Astrocyte of the cerebellum (primary cell): ENCODE results near the gene PAGR1.

Source experiments
- DNase-seq: peaks from one replicate; pipeline ENCODE4 v3.0.0-alpha.2; 2011; ENCODE audit warnings: low read depth
- H3K4me3 ChIP-seq: 2 replicates; pipeline ENCODE4 v1.5.1; 2011; ENCODE audit warnings: mild to moderate bottlenecking, low read depth, low read length, moderate library complexity
- in situ Hi-C: cut with HindIII; loops from 2 replicates; pipeline ENCODE4 v1.10.0; 2017; ENCODE audit warnings: low sequenced_read_pairs
- TF ChIP-seq, protein P1 (sequence below): IDR thresholded peaks from 2 replicates; pipeline ENCODE4 v1.5.1; 2012; ENCODE audit warnings: low read length, low read depth, moderate library complexity, mild to moderate bottlenecking; ENCODE audit errors: missing control alignments

The PAGR1 gene

DNA sequence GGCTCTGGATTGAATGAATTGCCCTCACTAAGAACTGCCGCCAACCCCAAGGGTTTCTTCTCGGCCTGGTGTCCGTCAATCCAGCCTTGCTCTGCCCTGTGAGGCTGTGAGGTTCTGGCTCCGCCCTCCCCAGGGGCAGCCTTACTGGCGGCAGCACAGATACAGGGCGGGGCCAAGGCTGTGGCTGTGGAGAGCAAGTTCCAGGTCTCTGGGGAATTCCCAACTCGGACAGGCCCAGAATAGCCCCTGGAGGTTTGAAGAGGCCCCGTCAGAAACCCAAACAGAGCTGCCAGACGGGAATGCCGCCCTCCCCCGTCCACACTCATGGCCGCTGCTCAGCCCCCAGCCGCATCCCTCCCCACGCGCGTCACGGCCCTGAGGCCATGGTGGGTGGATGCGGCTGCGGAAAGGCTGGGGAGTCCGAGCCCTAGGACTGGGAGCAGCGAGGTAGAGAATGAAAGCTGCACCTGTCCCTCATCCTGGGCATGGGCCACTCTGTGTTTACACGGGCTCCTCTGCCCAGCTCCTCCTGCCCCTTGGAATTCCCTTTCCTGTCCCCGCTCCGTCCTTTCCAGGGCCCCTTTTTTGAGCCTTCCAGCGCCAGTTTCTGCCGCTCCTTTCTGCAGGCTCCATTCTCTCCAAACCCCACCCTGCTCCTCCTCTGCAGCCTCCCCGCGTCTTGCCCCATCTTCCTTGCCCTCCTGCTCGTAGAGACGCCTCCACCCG lies 4.6 kb upstream of the PAGR1 start:
- TF ChIP-seq, protein P1, sequence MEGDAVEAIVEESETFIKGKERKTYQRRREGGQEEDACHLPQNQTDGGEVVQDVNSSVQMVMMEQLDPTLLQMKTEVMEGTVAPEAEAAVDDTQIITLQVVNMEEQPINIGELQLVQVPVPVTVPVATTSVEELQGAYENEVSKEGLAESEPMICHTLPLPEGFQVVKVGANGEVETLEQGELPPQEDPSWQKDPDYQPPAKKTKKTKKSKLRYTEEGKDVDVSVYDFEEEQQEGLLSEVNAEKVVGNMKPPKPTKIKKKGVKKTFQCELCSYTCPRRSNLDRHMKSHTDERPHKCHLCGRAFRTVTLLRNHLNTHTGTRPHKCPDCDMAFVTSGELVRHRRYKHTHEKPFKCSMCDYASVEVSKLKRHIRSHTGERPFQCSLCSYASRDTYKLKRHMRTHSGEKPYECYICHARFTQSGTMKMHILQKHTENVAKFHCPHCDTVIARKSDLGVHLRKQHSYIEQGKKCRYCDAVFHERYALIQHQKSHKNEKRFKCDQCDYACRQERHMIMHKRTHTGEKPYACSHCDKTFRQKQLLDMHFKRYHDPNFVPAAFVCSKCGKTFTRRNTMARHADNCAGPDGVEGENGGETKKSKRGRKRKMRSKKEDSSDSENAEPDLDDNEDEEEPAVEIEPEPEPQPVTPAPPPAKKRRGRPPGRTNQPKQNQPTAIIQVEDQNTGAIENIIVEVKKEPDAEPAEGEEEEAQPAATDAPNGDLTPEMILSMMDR, result no peak
- peak; percentile 93 for DNase-seq
- in situ Hi-C loops, result no loop called here
- H3K4me3 ChIP-seq, result peak overlapping the region; percentile 62

DNA sequence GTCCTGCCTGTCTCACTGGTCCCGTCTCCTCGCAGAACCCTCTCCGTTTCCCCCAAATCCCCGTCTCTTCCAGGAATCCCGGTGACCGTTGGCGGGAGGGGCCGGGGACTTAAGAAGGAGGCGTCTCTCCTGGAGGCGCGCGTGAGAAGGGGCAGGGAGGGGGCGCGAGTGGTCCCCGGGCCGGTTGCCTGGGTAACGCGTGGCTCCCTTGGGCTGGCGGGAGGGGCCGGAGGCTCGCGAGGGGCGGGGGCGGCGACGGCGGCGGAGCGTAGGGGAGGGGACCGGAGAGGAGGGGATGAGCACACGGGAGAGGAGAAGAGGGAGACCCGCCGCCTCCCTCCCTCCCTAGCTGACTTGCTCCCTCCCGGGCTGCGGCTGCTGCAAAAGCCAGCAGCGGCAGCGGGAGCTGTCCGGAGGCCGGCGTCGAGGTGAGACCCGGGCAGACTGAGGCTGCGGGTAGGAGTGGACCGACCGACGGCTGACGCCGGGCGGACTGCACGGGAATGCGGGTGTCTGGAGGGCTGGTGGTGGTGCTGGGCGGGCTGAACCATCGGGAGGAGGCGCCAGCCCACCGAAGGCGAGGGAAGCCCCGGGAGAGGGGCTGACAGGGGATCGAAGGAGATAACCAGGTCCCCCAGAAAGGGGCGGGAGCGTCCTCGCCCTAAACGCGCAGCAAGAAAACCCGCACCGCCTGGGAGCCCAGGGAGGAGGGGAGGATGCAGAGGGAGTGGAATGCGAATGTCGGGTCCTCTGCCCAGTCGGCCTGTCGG lies 3.9 kb upstream of the PAGR1 start, which contains the start of gene PRRT2:
PRRT2 (plus strand) TSS at position 298 of the 770 bp plus-strand sequence. CDS start 862 bp downstream, outside the sequence.
- DNase-seq, result no peak
- in situ Hi-C loops, result no loop called here

DNA sequence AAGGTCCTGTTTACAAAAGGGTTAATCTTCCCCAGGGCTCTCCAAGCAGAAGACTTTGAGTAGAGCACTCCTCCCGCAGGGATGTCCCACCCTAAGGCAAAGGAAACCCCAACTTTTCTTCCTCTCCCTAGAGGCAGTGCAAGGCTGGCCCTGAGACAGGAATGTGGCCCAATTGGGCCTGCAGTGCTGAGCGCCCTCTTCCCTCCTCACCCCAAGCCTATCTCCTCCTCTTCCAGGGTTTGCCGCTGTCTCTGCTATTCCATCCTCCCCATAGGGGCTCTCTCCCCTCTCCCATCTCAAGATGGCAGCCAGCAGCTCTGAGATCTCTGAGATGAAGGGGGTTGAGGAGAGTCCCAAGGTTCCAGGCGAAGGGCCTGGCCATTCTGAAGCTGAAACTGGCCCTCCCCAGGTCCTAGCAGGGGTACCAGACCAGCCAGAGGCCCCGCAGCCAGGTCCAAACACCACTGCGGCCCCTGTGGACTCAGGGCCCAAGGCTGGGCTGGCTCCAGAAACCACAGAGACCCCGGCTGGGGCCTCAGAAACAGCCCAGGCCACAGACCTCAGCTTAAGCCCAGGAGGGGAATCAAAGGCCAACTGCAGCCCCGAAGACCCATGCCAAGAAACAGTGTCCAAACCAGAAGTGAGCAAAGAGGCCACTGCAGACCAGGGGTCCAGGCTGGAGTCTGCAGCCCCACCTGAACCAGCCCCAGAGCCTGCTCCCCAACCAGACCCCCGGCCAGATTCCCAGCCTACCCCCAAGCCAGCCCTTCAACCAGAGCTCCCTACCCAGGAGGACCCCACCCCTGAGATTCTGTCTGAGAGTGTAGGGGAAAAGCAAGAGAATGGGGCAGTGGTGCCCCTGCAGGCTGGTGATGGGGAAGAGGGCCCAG lies 3.0 kb upstream of the PAGR1 start:
- DNase-seq, result no peak
- TF ChIP-seq, protein P1, result no peak
- in situ Hi-C loops, result no loop called here
- peak overlapping the region; percentile 62 for H3K4me3 ChIP-seq

More for the DNA sequence above, 3.9 kb upstream of the PAGR1 start, which contains the start of gene PRRT2:
- peak within 1 kb of the TSS; percentile 62 for H3K4me3 ChIP-seq
- TF ChIP-seq, protein P1, result no peak

DNA sequence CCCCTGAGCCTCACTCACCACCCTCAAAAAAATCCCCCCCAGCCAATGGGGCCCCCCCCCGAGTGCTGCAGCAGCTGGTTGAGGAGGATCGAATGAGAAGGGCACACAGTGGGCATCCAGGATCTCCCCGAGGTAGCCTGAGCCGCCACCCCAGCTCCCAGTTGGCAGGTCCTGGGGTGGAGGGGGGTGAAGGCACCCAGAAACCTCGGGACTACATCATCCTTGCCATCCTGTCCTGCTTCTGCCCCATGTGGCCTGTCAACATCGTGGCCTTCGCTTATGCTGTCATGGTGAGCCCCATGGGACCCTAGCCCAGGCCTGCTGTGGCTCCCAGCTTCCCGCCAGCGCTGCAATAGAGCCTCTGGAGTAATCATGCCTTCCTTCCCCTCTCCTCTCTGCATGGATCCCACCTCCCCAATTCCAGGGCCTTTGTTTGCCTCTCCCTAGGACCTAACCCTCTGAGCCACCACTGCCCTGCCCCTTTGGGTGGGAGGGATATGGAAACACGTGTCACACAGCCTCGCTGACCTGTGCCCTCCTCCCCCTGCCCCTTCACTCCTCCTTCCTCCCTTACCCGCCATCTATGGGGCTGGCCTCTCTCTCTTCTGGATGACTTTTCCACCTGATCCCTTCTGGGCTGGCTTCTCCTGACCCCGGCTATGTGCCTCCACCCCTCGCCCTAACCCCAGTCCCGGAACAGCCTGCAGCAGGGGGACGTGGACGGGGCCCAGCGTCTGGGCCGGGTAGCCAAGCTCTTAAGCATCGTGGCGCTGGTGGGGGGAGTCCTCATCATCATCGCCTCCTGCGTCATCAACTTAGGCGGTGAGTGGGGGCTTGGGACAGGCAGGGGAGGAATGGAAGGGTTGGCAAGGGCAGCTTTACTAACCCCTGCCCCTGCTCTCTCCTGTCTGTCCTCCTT lies 2.0 kb upstream of the PAGR1 start:
- H3K4me3 ChIP-seq, result peak overlapping the region; percentile 62
- TF ChIP-seq, protein P1, result no peak
- DNase-seq, result no peak
- in situ Hi-C loops, result no loop called here

DNA sequence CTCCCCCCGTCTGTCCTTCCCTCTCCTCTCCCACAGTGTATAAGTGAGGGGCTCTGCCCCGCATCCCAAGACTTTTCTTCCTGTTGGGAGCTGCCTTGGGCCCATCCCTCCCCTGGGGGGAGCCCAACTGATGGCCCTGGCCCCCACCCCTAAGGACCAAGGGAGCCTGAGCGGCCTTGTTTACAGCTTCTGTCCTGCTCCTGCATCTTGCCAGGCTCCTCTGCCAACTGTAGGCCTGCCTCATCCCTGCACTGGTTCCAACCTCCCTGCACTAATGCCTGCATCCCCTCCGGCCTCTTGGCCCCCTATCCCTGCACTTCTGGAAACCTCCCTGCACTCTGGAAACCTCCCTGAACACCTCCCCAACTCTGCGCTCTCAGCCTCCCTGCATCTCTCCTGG lies 1.4 kb upstream of the PAGR1 start:
- in situ Hi-C loops, result no loop called here
- DNase-seq, result no peak
- TF ChIP-seq, protein P1, result no peak
- H3K4me3 ChIP-seq, result no peak overlapping the region
